T-helper 1 cell treated with Interleukin-12 subunit alpha and Interleukin-12 subunit beta and Interleukin-4 antibody, amounts not matched to agents 30 μg/mL and 1 μg/mL, for 36 hours (primary cell): Measurements from ENCODE around the gene CASZ1.

Experiments used
- H3K27ac Mint-ChIP-seq: one replicate; pipeline ENCODE4 v1.8.0; 2021; ENCODE audit warnings: mild to moderate bottlenecking, mixed read lengths
- H3K27me3 Mint-ChIP-seq: one replicate; pipeline ENCODE4 v1.8.0; 2021; ENCODE audit warnings: low read depth, mixed read lengths
- H3K36me3 Mint-ChIP-seq: one replicate; pipeline ENCODE4 v1.8.0; 2021; ENCODE audit warnings: low read depth, mixed read lengths
- H3K4me1 Mint-ChIP-seq: one replicate; pipeline ENCODE4 v1.8.0; 2021; ENCODE audit warnings: low read depth, mixed read lengths
- H3K4me3 Mint-ChIP-seq: one replicate; pipeline ENCODE4 v1.8.0; 2021; ENCODE audit warnings: mild to moderate bottlenecking, moderate library complexity, mixed read lengths
- H3K9me3 Mint-ChIP-seq: one replicate; pipeline ENCODE4 v1.8.0; 2021; ENCODE audit warnings: mixed read lengths

The CASZ1 gene

GRCh38 chr1:10796029-10796944 is at the start of gene CASZ1:
Gene CASZ1 (minus strand): TSS chr1:10796646. CDS start chr1:10693889, 102,757 bp downstream.
- Mint-ChIP-seq H3K9me3 (no peaks in the 10 kb centered on the region), H3K4me1 (peaks cover 8% of the 10 kb centered on the region), H3K27me3 (peaks cover 73% of the 10 kb centered on the region), H3K27ac (no peak within 1 kb of the TSS), H3K36me3 (no peaks in the 10 kb centered on the region), H3K4me3 (no peak within 1 kb of the TSS)

- Mint-ChIP-seq H3K4me3 (no peak overlapping the region), H3K27ac (no peak overlapping the region), H3K27me3 (peaks cover 12% of the 10 kb centered on the region), H3K36me3 (no peaks in the 10 kb centered on the region), H3K9me3 (peaks cover 5% of the 10 kb centered on the region), H3K4me1 (no peaks in the 10 kb centered on the region)
These were observed 47.3 kb upstream of the CASZ1 start for GRCh38 chr1:10843697-10844096.

- H3K27ac Mint-ChIP-seq, result no peak overlapping the region
- H3K9me3 Mint-ChIP-seq, result peaks cover 5% of the 10 kb centered on the region
- peaks cover 23% of the 10 kb centered on the region for H3K27me3 Mint-ChIP-seq
- no peaks in the 10 kb centered on the region for H3K4me1 Mint-ChIP-seq
- H3K36me3 Mint-ChIP-seq, result no peaks in the 10 kb centered on the region
- H3K4me3 Mint-ChIP-seq, result no peak overlapping the region
These were observed 44.7 kb upstream of the CASZ1 start for GRCh38 chr1:10841118-10841517.

GRCh38 chr1:10839188-10839770 is 42.8 kb upstream of the CASZ1 start:
- Mint-ChIP-seq H3K9me3 (peaks cover 6% of the 10 kb centered on the region), H3K27ac (no peak overlapping the region), H3K27me3 (peaks cover 28% of the 10 kb centered on the region), H3K36me3 (no peaks in the 10 kb centered on the region), H3K4me1 (no peaks in the 10 kb centered on the region), H3K4me3 (no peak overlapping the region)

GRCh38 chr1:10838541-10838940 is 42.1 kb upstream of the CASZ1 start:
- Mint-ChIP-seq H3K27me3 (peaks cover 28% of the 10 kb centered on the region), H3K4me3 (no peak overlapping the region)

GRCh38 chr1:10836726-10837125 is 40.3 kb upstream of the CASZ1 start:
- Mint-ChIP-seq H3K36me3 (no peaks in the 10 kb centered on the region), H3K4me1 (no peaks in the 10 kb centered on the region), H3K4me3 (no peak overlapping the region), H3K27me3 (peaks cover 28% of the 10 kb centered on the region), H3K27ac (no peak overlapping the region), H3K9me3 (peaks cover 7% of the 10 kb centered on the region)

More at GRCh38 chr1:10838541-10838940, 42.1 kb upstream of the CASZ1 start:
- H3K9me3 Mint-ChIP-seq, result peaks cover 7% of the 10 kb centered on the region
- no peaks in the 10 kb centered on the region for H3K36me3 Mint-ChIP-seq
- H3K4me1 Mint-ChIP-seq, result no peaks in the 10 kb centered on the region
- no peak overlapping the region for H3K27ac Mint-ChIP-seq

GRCh38 chr1:10835822-10836421 is 39.5 kb upstream of the CASZ1 start:
- H3K4me1 Mint-ChIP-seq, result no peaks in the 10 kb centered on the region
- H3K27me3 Mint-ChIP-seq, result peaks cover 28% of the 10 kb centered on the region
- no peak overlapping the region for H3K27ac Mint-ChIP-seq

GRCh38 chr1:10835421-10835820 is 39.0 kb upstream of the CASZ1 start:
- Mint-ChIP-seq H3K36me3 (no peaks in the 10 kb centered on the region), H3K27me3 (peaks cover 28% of the 10 kb centered on the region), H3K4me1 (no peaks in the 10 kb centered on the region), H3K27ac (no peak overlapping the region), H3K9me3 (peaks cover 7% of the 10 kb centered on the region), H3K4me3 (no peak overlapping the region)

More at GRCh38 chr1:10835822-10836421, 39.5 kb upstream of the CASZ1 start:
- Mint-ChIP-seq H3K36me3 (no peaks in the 10 kb centered on the region), H3K9me3 (peaks cover 7% of the 10 kb centered on the region), H3K4me3 (no peak overlapping the region)

- no peaks in the 10 kb centered on the region for H3K36me3 Mint-ChIP-seq
- H3K9me3 Mint-ChIP-seq, result peaks cover 7% of the 10 kb centered on the region
- H3K27me3 Mint-ChIP-seq, result peaks cover 31% of the 10 kb centered on the region
- no peak overlapping the region for H3K4me3 Mint-ChIP-seq
- H3K27ac Mint-ChIP-seq, result no peak overlapping the region
- H3K4me1 Mint-ChIP-seq, result no peaks in the 10 kb centered on the region
These were observed 38.4 kb upstream of the CASZ1 start for GRCh38 chr1:10834770-10835412.

GRCh38 chr1:10833630-10834557 is 37.4 kb upstream of the CASZ1 start:
- no peaks in the 10 kb centered on the region for H3K36me3 Mint-ChIP-seq
- no peak overlapping the region for H3K27ac Mint-ChIP-seq
- peaks cover 7% of the 10 kb centered on the region for H3K9me3 Mint-ChIP-seq
- H3K4me1 Mint-ChIP-seq, result no peaks in the 10 kb centered on the region
- no peak overlapping the region for H3K4me3 Mint-ChIP-seq
- peaks cover 31% of the 10 kb centered on the region for H3K27me3 Mint-ChIP-seq

GRCh38 chr1:10832703-10833102 is 36.3 kb upstream of the CASZ1 start:
- peaks cover 35% of the 10 kb centered on the region for H3K27me3 Mint-ChIP-seq
- peaks cover 7% of the 10 kb centered on the region for H3K9me3 Mint-ChIP-seq
- no peaks in the 10 kb centered on the region for H3K4me1 Mint-ChIP-seq
- no peak overlapping the region for H3K27ac Mint-ChIP-seq
- no peak overlapping the region for H3K4me3 Mint-ChIP-seq
- H3K36me3 Mint-ChIP-seq, result no peaks in the 10 kb centered on the region

- Mint-ChIP-seq H3K36me3 (no peaks in the 10 kb centered on the region), H3K4me3 (no peak overlapping the region), H3K27me3 (peaks cover 24% of the 10 kb centered on the region), H3K27ac (no peak overlapping the region), H3K9me3 (peaks cover 7% of the 10 kb centered on the region), H3K4me1 (no peaks in the 10 kb centered on the region)
These were observed 34.7 kb upstream of the CASZ1 start for GRCh38 chr1:10830961-10831668.

GRCh38 chr1:10829965-10830515 is 33.6 kb upstream of the CASZ1 start:
- H3K27ac Mint-ChIP-seq, result no peak overlapping the region
- H3K27me3 Mint-ChIP-seq, result peaks cover 24% of the 10 kb centered on the region
- H3K36me3 Mint-ChIP-seq, result no peaks in the 10 kb centered on the region
- no peak overlapping the region for H3K4me3 Mint-ChIP-seq
- peaks cover 7% of the 10 kb centered on the region for H3K9me3 Mint-ChIP-seq
- H3K4me1 Mint-ChIP-seq, result no peaks in the 10 kb centered on the region
